Esophagus muscularis mucosa (tissue), 3 donors: ENCODE results near the gene WDR70.

Source experiments
- POLR2A ChIP-seq: fragments of 450-650 bp; IDR thresholded peaks from one replicate; pipeline ENCODE4 v1.6.1; 2017; ENCODE audit warnings: antibody characterized with exemption, moderate library complexity, mild to moderate bottlenecking, low read depth
- POLR2AphosphoS5 ChIP-seq, 2 donors: sonication (generic); formaldehyde crosslinking; IDR thresholded peaks; one replicate each; pipeline ENCODE4 v1.6.1; 2017; ENCODE audit warnings: antibody characterized with exemption in 2 of 2
- TF ChIP-seq, protein P1 (sequence below), 3 experiments: fragments of 200-600 bp in 2 of 3; fragments of 450-650 bp in 1 of 3; sonication (generic) in 2 of 3; IDR thresholded peaks; one replicate each; pipeline ENCODE4 v1.5.1; 2017 to 2019; ENCODE audit warnings: antibody characterized with exemption in 3 of 3, mild to moderate bottlenecking in 2 of 3, moderate library complexity in 1 of 3

DNA sequence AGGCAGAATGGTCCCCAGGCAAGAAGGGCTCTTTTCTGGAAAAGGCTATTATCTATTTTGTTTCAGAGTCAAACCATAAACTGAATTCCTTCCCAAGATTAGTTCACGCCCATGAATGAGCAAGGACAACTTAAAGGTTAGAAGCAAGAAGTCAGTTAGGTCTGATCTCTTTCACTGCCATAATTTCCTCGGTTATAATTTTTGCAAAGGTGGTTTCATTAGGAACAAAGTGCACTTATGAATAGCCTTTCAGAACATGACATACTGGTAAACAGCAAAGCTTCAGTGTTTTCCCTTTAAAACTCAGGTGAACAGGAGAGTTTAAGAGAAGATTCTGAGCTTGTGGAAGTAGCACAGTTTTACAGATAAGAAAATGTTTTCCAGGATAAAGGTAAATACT is 282.8 kb downstream of the WDR70 start:
- TF ChIP-seq POLR2A (no peak), POLR2AphosphoS5 (IDR thresholded peaks at IDR 0.05) (no peak)
- TF ChIP-seq, protein P1, sequence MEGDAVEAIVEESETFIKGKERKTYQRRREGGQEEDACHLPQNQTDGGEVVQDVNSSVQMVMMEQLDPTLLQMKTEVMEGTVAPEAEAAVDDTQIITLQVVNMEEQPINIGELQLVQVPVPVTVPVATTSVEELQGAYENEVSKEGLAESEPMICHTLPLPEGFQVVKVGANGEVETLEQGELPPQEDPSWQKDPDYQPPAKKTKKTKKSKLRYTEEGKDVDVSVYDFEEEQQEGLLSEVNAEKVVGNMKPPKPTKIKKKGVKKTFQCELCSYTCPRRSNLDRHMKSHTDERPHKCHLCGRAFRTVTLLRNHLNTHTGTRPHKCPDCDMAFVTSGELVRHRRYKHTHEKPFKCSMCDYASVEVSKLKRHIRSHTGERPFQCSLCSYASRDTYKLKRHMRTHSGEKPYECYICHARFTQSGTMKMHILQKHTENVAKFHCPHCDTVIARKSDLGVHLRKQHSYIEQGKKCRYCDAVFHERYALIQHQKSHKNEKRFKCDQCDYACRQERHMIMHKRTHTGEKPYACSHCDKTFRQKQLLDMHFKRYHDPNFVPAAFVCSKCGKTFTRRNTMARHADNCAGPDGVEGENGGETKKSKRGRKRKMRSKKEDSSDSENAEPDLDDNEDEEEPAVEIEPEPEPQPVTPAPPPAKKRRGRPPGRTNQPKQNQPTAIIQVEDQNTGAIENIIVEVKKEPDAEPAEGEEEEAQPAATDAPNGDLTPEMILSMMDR (IDR thresholded peaks at IDR 0.05): no peak
